Ovary (tissue), 3 donors: ENCODE measurements around the gene RPS3A.

Experiments
- EP300 ChIP-seq: sonication (generic); formaldehyde crosslinking; IDR thresholded peaks from one replicate; pipeline ENCODE4 v1.6.1; 2017; ENCODE audit warnings: antibody characterized with exemption
- POLR2A ChIP-seq: fragments of 450-650 bp; IDR thresholded peaks from one replicate; pipeline ENCODE4 v1.6.1; 2017; ENCODE audit warnings: antibody characterized with exemption, mild to moderate bottlenecking, moderate library complexity
- TF ChIP-seq, protein P1 (sequence below), 3 donors: fragments of 450-650 bp in 2 of 3; fragments of 200-600 bp in 1 of 3; IDR thresholded peaks; one replicate each; pipeline versions ENCODE4 v1.5.1 to v1.8.0; 2016 to 2022; ENCODE audit warnings: antibody characterized with exemption in 3 of 3, mild to moderate bottlenecking in 1 of 3
- donor health status: DM: no; HTN: no; CAD: no.

DNA sequence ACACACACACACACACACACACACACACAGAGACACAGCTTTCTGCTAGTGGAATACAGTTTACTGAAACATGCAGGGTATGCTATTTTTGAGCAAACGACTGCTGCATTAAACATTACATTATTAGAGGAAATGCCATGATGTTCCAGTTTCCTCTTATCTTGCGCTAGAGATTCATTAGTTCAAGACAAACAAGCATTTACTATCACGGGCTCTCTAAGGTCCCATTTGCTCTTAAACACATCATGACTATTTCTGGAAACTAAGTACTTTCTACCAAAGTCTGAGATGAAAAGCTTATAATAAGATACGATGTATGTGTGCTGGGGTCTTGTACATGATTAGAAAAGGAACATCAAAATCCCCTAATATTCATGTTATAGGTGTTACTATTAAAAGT is 48.8 kb downstream of the RPS3A start:
- TF ChIP-seq, protein P1, sequence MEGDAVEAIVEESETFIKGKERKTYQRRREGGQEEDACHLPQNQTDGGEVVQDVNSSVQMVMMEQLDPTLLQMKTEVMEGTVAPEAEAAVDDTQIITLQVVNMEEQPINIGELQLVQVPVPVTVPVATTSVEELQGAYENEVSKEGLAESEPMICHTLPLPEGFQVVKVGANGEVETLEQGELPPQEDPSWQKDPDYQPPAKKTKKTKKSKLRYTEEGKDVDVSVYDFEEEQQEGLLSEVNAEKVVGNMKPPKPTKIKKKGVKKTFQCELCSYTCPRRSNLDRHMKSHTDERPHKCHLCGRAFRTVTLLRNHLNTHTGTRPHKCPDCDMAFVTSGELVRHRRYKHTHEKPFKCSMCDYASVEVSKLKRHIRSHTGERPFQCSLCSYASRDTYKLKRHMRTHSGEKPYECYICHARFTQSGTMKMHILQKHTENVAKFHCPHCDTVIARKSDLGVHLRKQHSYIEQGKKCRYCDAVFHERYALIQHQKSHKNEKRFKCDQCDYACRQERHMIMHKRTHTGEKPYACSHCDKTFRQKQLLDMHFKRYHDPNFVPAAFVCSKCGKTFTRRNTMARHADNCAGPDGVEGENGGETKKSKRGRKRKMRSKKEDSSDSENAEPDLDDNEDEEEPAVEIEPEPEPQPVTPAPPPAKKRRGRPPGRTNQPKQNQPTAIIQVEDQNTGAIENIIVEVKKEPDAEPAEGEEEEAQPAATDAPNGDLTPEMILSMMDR (IDR thresholded peaks at IDR 0.05): no peak
- no peak for TF ChIP-seq EP300
- TF ChIP-seq POLR2A: no peak
